SU-DHL-6 (cell line): ENCODE results near the gene ENDOV.

Experiments used
- H2AFZ ChIP-seq: fragments of 200-600 bp; sonication (generic); 2 replicates; pipeline ENCODE4 v1.6.1; 2014; ENCODE audit warnings: low read depth, mild to moderate bottlenecking, moderate library complexity, mixed read lengths, antibody characterized with exemption, low read length; ENCODE audit not compliant: severe bottlenecking
- H3F3A ChIP-seq: fragments of 200-600 bp; shearing (Covaris generic); 2 replicates; pipeline ENCODE4 v1.6.0; 2016; ENCODE audit warnings: antibody characterized with exemption, mild to moderate bottlenecking; ENCODE audit not compliant: insufficient read depth
- H3K27ac ChIP-seq: fragments of 200-600 bp; sonication (generic); 2 replicates; pipeline ENCODE4 v1.5.1; 2016; ENCODE audit warnings: low read depth, mild to moderate bottlenecking, low read length, moderate library complexity, mixed read lengths
- H3K27me3 ChIP-seq: fragments of 200-600 bp; sonication (generic), shearing (Covaris generic); 2 replicates; pipeline ENCODE4 v1.6.0; 2014; ENCODE audit warnings: mild to moderate bottlenecking, low read length
- H3K36me3 ChIP-seq: fragments of 200-600 bp; sonication (generic); 2 replicates; pipeline ENCODE4 v1.6.1; 2014; ENCODE audit warnings: mild to moderate bottlenecking, low read length, mixed read lengths
- H3K4me2 ChIP-seq: fragments of 300-600, 200-600 bp; shearing (Covaris generic), sonication (generic); 2 replicates; pipeline ENCODE4 v1.6.0; 2014; ENCODE audit warnings: low read length, low read depth, mild to moderate bottlenecking; ENCODE audit not compliant: poor library complexity, severe bottlenecking
- H3K4me3 ChIP-seq: fragments of 200-600 bp; sonication (generic); 2 replicates; pipeline ENCODE4 v1.5.1; 2014; ENCODE audit warnings: antibody characterized with exemption, low read length, mild to moderate bottlenecking, mixed read lengths; ENCODE audit not compliant: insufficient read depth, poor library complexity, severe bottlenecking
- H3K79me2 ChIP-seq: fragments of 200-600 bp; sonication (generic); 2 replicates; pipeline ENCODE4 v1.6.1; 2014; ENCODE audit warnings: mild to moderate bottlenecking, low read length, moderate library complexity; ENCODE audit not compliant: insufficient read depth
- H3K9ac ChIP-seq: fragments of 200-600 bp; sonication (generic); 2 replicates; pipeline ENCODE4 v1.7.0; 2014; ENCODE audit warnings: mild to moderate bottlenecking, low read length
- H3K9me2 ChIP-seq: fragments of 200-600 bp; sonication (generic); replicated peaks from 2 replicates; pipeline ENCODE4 v1.6.1; 2014; ENCODE audit warnings: low read length; ENCODE audit not compliant: insufficient read depth
- H3K9me3 ChIP-seq: fragments of 200-600 bp; sonication (generic); 2 replicates; pipeline ENCODE4 v1.6.1; 2014; ENCODE audit warnings: low read length, mixed read lengths; ENCODE audit not compliant: insufficient read depth
- H4K20me1 ChIP-seq: fragments of 200-600 bp; sonication (generic); 2 replicates; pipeline ENCODE4 v1.6.1; 2014; ENCODE audit warnings: low read depth, mild to moderate bottlenecking, antibody characterized with exemption, low read length, moderate library complexity, mixed read lengths
- CTCF ChIP-seq: fragments of 200-600 bp; sonication (generic); IDR thresholded peaks from one replicate; pipeline ENCODE4 v1.5.1; 2017; ENCODE audit warnings: antibody characterized with exemption, mild to moderate bottlenecking, low read length, moderate library complexity; ENCODE audit not compliant: insufficient read depth, poor library complexity, severe bottlenecking
- EZH2phosphoT487 ChIP-seq: fragments of 200-600 bp; sonication (generic), shearing (Covaris generic); conservative IDR thresholded peaks from 2 replicates; pipeline ENCODE4 v1.6.1; 2018; ENCODE audit warnings: mild to moderate bottlenecking, antibody characterized with exemption, low read length, moderate library complexity, mixed read lengths

The ENDOV gene

GRCh38 chr17:80479246-80479566 is 64.2 kb downstream of the ENDOV start:
- Histone ChIP-seq H2AFZ (no peak overlapping the region), H3K9me2 (no peaks in the 10 kb centered on the region), H4K20me1 (no peaks in the 10 kb centered on the region), H3K27ac (no peak overlapping the region), H3K4me2 (no peak overlapping the region), H3K27me3 (no peaks in the 10 kb centered on the region), H3K36me3 (no peaks in the 10 kb centered on the region), H3K4me3 (no peak overlapping the region), H3F3A (no peaks in the 10 kb centered on the region), H3K9me3 (no peaks in the 10 kb centered on the region), H3K9ac (no peak overlapping the region), H3K79me2 (no peaks in the 10 kb centered on the region)
- TF ChIP-seq EZH2phosphoT487 (no peak), CTCF (no peak)

- Histone ChIP-seq H3K9me2 (no peaks in the 10 kb centered on the region), H3K9me3 (no peaks in the 10 kb centered on the region)
- TF ChIP-seq CTCF (no peak), EZH2phosphoT487 (no peak)
These were observed 65.3 kb downstream of the ENDOV start for GRCh38 chr17:80480248-80480647.

GRCh38 chr17:80481284-80482057 is 66.5 kb downstream of the ENDOV start:
- Histone ChIP-seq H3F3A (no peaks in the 10 kb centered on the region), H3K9me3 (no peaks in the 10 kb centered on the region), H3K9me2 (no peaks in the 10 kb centered on the region), H3K4me2 (no peak overlapping the region), H3K4me3 (no peak overlapping the region), H3K27me3 (no peaks in the 10 kb centered on the region), H3K9ac (no peak overlapping the region), H2AFZ (no peak overlapping the region), H3K36me3 (no peaks in the 10 kb centered on the region), H4K20me1 (no peaks in the 10 kb centered on the region), H3K27ac (no peak overlapping the region), H3K79me2 (no peaks in the 10 kb centered on the region)
- no peak for TF ChIP-seq EZH2phosphoT487
- TF ChIP-seq CTCF, result no peak

More at GRCh38 chr17:80480248-80480647, 65.3 kb downstream of the ENDOV start:
- Histone ChIP-seq H3K4me2 (no peak overlapping the region), H3F3A (no peaks in the 10 kb centered on the region), H2AFZ (no peak overlapping the region), H3K4me3 (no peak overlapping the region), H3K9ac (no peak overlapping the region), H3K27ac (no peak overlapping the region), H3K79me2 (no peaks in the 10 kb centered on the region), H3K36me3 (no peaks in the 10 kb centered on the region), H3K27me3 (no peaks in the 10 kb centered on the region), H4K20me1 (no peaks in the 10 kb centered on the region)
